Thymus (tissue), 11 donors: Measurements from ENCODE around the gene LEMD1. TPM values are rescaled to one million over a fixed set of nuclear protein-coding genes. Genes with fewer than 3 reads are reported as not detected.

Experiments
- DNase-seq, 9 donors: peaks; one replicate each; pipeline ENCODE4 v3.0.0-alpha.2; 2013; ENCODE audit warnings: low spot score in 9 of 9, low read depth in 6 of 9, missing footprints in 1 of 9
- H3K27ac ChIP-seq, 2 donors: one replicate each; pipeline ENCODE4 v1.5.1; 2013; ENCODE audit warnings: control low read depth in 1 of 2, low read depth in 1 of 2, low read length in 1 of 2, mild to moderate bottlenecking in 1 of 2, moderate library complexity in 1 of 2
- H3K27me3 ChIP-seq, 2 donors: one replicate each; pipeline ENCODE4 v1.5.1; 2013; ENCODE audit warnings: low read length in 1 of 2; ENCODE audit not compliant: control insufficient read depth in 2 of 2, insufficient read depth in 1 of 2
- H3K36me3 ChIP-seq, 2 donors: one replicate each; pipeline ENCODE4 v1.5.1; 2013; ENCODE audit warnings: low read length in 1 of 2, mild to moderate bottlenecking in 1 of 2, moderate library complexity in 1 of 2; ENCODE audit not compliant: control insufficient read depth in 2 of 2, insufficient read depth in 2 of 2
- H3K4me1 ChIP-seq, 2 donors: one replicate each; pipeline ENCODE4 v1.5.1; 2013; ENCODE audit warnings: low read length in 2 of 2; ENCODE audit not compliant: control insufficient read depth in 2 of 2, insufficient read depth in 2 of 2
- H3K4me3 ChIP-seq, 2 donors: one replicate each; pipeline ENCODE4 v1.5.1; 2013; ENCODE audit warnings: low read length in 2 of 2, control low read depth in 1 of 2, mild to moderate bottlenecking in 1 of 2
- H3K9me3 ChIP-seq, 2 donors: one replicate each; pipeline ENCODE4 v1.5.1; 2013; ENCODE audit warnings: low read length in 1 of 2, mild to moderate bottlenecking in 1 of 2; ENCODE audit not compliant: control insufficient read depth in 2 of 2, insufficient read depth in 1 of 2
- WGBS: extraction: QIAGEN DNeasy Blood & Tissue Kit; methylation state at CpG from one replicate; pipeline ENCODE4 v1.1.7; 2013; 5-methylcytosine and 5-hydroxymethylcytosine counted together
- polyA plus RNA-seq: library from polyadenylated mRNA; stranded (reverse); fragments of 200-250 nt; gene quantifications from one replicate; pipeline ENCODE4 v1.2.3, GENCODE V29; 2013
- total RNA-seq: library from RNA; stranded (reverse); fragments of 120-200 nt; gene quantifications from one replicate; pipeline ENCODE4 v1.2.4, GENCODE V29; 2013
- donor health status: healthy.

LEMD1 gene
- total and polyA plus RNA-seq, 2 donors = 0.24 to 0.66 TPM

- no peak within 1 kb of the TSS for H3K4me3 ChIP-seq
- peaks cover 0 to 47% of the 10 kb centered on the region in 2 donors for H3K27me3 ChIP-seq
- H3K4me1 ChIP-seq = no peaks in the 10 kb centered on the region
- no peaks in the 10 kb centered on the region for H3K9me3 ChIP-seq
- 86% methylated on average over 20 of the region's 20 CpGs for WGBS
- H3K36me3 ChIP-seq = no peaks in the 10 kb centered on the region
- no peak for DNase-seq
- no peak within 1 kb of the TSS for H3K27ac ChIP-seq
These were observed 65.3 kb downstream of the LEMD1 start, which contains the start of gene KLHDC8A for GRCh38 chr1:205356440-205357139. KLHDC8A (minus strand) TSS chr1:205356922; CDS start chr1:205343604, 13,318 bp downstream.

DNA sequence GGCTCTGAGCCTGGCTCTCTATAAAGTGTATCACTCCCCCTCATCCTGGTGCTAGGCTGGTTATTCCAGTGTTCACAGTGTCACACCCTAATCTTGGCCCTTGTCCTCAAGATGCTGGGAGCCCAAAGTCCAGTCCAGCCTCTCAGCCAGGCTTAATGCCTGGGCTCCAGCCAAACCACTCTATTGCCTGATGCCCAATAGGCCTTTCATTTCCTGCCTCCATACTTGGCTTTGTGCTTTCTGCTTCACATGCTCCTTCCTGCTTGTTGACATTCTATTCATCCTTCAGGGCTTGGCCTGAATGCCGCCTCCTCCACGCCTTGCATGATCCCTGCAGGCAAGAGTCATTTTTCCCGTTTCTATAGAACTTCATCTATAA lies 66.8 kb downstream of the LEMD1 start:
- H3K4me3 ChIP-seq = no peak overlapping the region
- WGBS = 98% methylated on average over 3 of the region's 3 CpGs

DNA sequence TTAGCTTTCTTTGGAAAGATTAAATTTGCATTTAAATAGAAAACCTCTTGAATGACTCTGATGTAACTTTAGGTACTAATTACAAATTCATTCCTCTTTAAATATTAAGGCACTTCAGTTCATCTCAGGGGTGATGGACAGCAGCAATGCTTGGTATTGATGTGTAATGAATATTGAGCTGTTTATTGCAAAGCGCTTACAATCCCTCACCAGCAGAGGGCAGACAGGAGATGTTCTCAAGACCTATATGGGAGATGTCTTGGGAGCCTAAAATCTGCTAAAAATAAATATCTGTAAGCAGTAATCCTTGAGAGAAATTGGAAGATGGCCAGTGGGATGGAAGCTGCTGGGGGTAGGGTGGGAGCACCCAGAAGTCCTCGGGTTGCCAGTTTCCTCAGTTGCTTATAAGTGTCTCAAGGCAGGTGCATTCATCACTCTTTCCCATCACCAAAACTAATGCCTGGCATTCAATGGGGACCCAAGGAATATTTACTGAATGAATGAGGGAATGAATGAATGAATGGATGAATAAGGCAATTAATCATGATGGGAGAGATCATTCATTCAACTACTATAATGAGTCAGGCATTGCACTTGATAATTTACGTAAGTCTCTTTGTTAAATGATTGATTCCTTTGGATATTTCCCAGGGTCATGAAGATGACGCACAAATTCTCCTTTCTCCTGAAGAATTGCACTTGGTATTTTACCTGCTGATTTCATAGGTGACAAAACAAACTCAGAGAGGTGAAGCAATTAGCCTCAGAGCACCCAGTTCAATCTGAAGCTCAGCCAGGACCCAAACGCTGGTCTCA lies 67.4 kb downstream of the LEMD1 start:
- Histone ChIP-seq H3K27me3 (peaks cover 0 to 44% of the 10 kb centered on the region in 2 donors), H3K27ac (no peak overlapping the region), H3K4me1 (no peaks in the 10 kb centered on the region), H3K9me3 (no peaks in the 10 kb centered on the region), H3K36me3 (no peaks in the 10 kb centered on the region), H3K4me3 (no peak overlapping the region)
- WGBS = 50% methylated on average over 5 of the region's 5 CpGs
- peak; percentile 8 to 68 (median 35) for DNase-seq

More for the DNA sequence above, 66.8 kb downstream of the LEMD1 start:
- H3K4me1 ChIP-seq = no peaks in the 10 kb centered on the region
- H3K36me3 ChIP-seq = no peaks in the 10 kb centered on the region
- H3K27ac ChIP-seq = no peak overlapping the region
- DNase-seq = no peak
- H3K27me3 ChIP-seq = peaks cover 0 to 44% of the 10 kb centered on the region in 2 donors
- H3K9me3 ChIP-seq = no peaks in the 10 kb centered on the region

GRCh38 chr1:205353612-205354011 lies 68.2 kb downstream of the LEMD1 start:
- WGBS = 96% methylated on average over 6 of the region's 6 CpGs
- Histone ChIP-seq H3K27ac (no peak overlapping the region), H3K4me1 (no peaks in the 10 kb centered on the region), H3K27me3 (peaks cover 0 to 48% of the 10 kb centered on the region in 2 donors), H3K9me3 (no peaks in the 10 kb centered on the region), H3K36me3 (no peaks in the 10 kb centered on the region), H3K4me3 (no peak overlapping the region)
- DNase-seq = no peak

GRCh38 chr1:205353191-205353590 lies 68.7 kb downstream of the LEMD1 start:
- Histone ChIP-seq H3K27ac (no peak overlapping the region), H3K4me3 (no peak overlapping the region), H3K36me3 (no peaks in the 10 kb centered on the region), H3K4me1 (no peaks in the 10 kb centered on the region), H3K27me3 (peaks cover 0 to 47% of the 10 kb centered on the region in 2 donors), H3K9me3 (no peaks in the 10 kb centered on the region)
- DNase-seq = no peak
- 97% methylated on average over 4 of the region's 4 CpGs for WGBS

- H3K4me3 ChIP-seq = no peak overlapping the region
- no peak for DNase-seq
- no peak overlapping the region for H3K27ac ChIP-seq
- H3K4me1 ChIP-seq = no peaks in the 10 kb centered on the region
- H3K9me3 ChIP-seq = no peaks in the 10 kb centered on the region
- H3K36me3 ChIP-seq = no peaks in the 10 kb centered on the region
- H3K27me3 ChIP-seq = peaks cover 0 to 54% of the 10 kb centered on the region in 2 donors
- 94% methylated on average over 11 of the region's 11 CpGs for WGBS
These were observed 69.7 kb downstream of the LEMD1 start for GRCh38 chr1:205351984-205352713.

- Histone ChIP-seq H3K9me3 (no peaks in the 10 kb centered on the region), H3K27me3 (peaks cover 6 to 56% of the 10 kb centered on the region in 2 donors), H3K4me1 (no peaks in the 10 kb centered on the region), H3K4me3 (no peak overlapping the region), H3K36me3 (no peaks in the 10 kb centered on the region), H3K27ac (no peak overlapping the region)
- DNase-seq = no peak
- WGBS = 83% methylated on average over 8 of the region's 8 CpGs
These were observed 71.1 kb downstream of the LEMD1 start for GRCh38 chr1:205350691-205351141.

GRCh38 chr1:205350124-205350523 lies 71.7 kb downstream of the LEMD1 start:
- Histone ChIP-seq H3K36me3 (no peaks in the 10 kb centered on the region), H3K4me3 (no peak overlapping the region), H3K27me3 (peaks cover 8 to 61% of the 10 kb centered on the region in 2 donors), H3K9me3 (no peaks in the 10 kb centered on the region), H3K27ac (no peak overlapping the region), H3K4me1 (no peaks in the 10 kb centered on the region)
- WGBS = 56% methylated on average over 4 of the region's 4 CpGs
- no peak for DNase-seq
